Hepatocyte (in vitro differentiated cells): ENCODE results near the gene NR1I2. TPM values are rescaled to one million over a fixed set of nuclear protein-coding genes. Genes with fewer than 3 reads are reported as not detected.

Source experiments
- DNase-seq: peaks from one replicate; pipeline ENCODE4 v3.0.0-alpha.2; 2016; ENCODE audit warnings: low spot score
- H2AFZ ChIP-seq: fragments of 200-600 bp; sonication (generic); 2 replicates; pipeline ENCODE4 v1.6.0; 2016; ENCODE audit warnings: antibody characterized with exemption, mild to moderate bottlenecking
- H3K27ac ChIP-seq: fragments of 200-600 bp; sonication (generic); 2 replicates; pipeline ENCODE4 v1.5.1; 2016; ENCODE audit warnings: mild to moderate bottlenecking
- H3K27me3 ChIP-seq: fragments of 200-600 bp; sonication (generic); 2 replicates; pipeline ENCODE4 v1.6.1; 2016
- H3K36me3 ChIP-seq: fragments of 200-600 bp; sonication (generic); replicated peaks from 2 replicates; pipeline ENCODE4 v1.5.1; 2016; ENCODE audit warnings: low read depth; ENCODE audit not compliant: insufficient read depth
- H3K4me1 ChIP-seq: fragments of 200-600 bp; sonication (generic); 2 replicates; pipeline ENCODE4 v1.5.1; 2016; ENCODE audit warnings: mild to moderate bottlenecking, moderate library complexity; ENCODE audit not compliant: insufficient read depth
- H3K4me2 ChIP-seq: fragments of 200-600 bp; sonication (generic); 2 replicates; pipeline ENCODE4 v1.6.0; 2016
- H3K4me3 ChIP-seq: fragments of 200-600 bp; sonication (generic); 2 replicates; pipeline ENCODE4 v1.5.1; 2016; ENCODE audit warnings: mild to moderate bottlenecking
- H3K79me2 ChIP-seq: fragments of 200-600 bp; sonication (generic); 2 replicates; pipeline ENCODE4 v1.6.0; 2017; ENCODE audit warnings: mild to moderate bottlenecking
- H3K9me2 ChIP-seq: fragments of 200-600 bp; sonication (generic); replicated peaks from 2 replicates; pipeline ENCODE4 v1.6.0; 2017; ENCODE audit warnings: mild to moderate bottlenecking; ENCODE audit not compliant: insufficient read depth
- H3K9me3 ChIP-seq: fragments of 200-600 bp; sonication (generic); 2 replicates; pipeline ENCODE4 v1.5.1; 2016; ENCODE audit warnings: low read depth, mild to moderate bottlenecking
- H4K20me1 ChIP-seq: fragments of 200-600 bp; sonication (generic); 2 replicates; pipeline ENCODE4 v1.6.0; 2016; ENCODE audit warnings: mild to moderate bottlenecking; ENCODE audit not compliant: insufficient read depth, poor library complexity, severe bottlenecking
- CTCF ChIP-seq: fragments of 200-600 bp; sonication (generic); IDR thresholded peaks from 2 replicates; pipeline ENCODE4 v1.5.1; 2016; ENCODE audit warnings: antibody characterized with exemption, mild to moderate bottlenecking; ENCODE audit not compliant: poor library complexity
- EZH2 ChIP-seq: fragments of 200-600 bp; sonication (generic); IDR thresholded peaks from 2 replicates; pipeline ENCODE4 v1.6.1; 2016; ENCODE audit warnings: antibody characterized with exemption, mild to moderate bottlenecking, borderline replicate concordance
- EZH2phosphoT487 ChIP-seq: fragments of 200-600 bp; sonication (generic); IDR thresholded peaks from one replicate; pipeline ENCODE4 v1.6.1; 2018; ENCODE audit warnings: antibody characterized with exemption, mild to moderate bottlenecking, low read depth, moderate library complexity; ENCODE audit not compliant: unreplicated experiment, severe bottlenecking
- WGBS: methylation state at CpG from one replicate; pipeline ENCODE4 v1.1.6; 2016; ENCODE audit warnings: low lambda C conversion rate; ENCODE audit errors: missing lambda C conversion rate; 5-methylcytosine and 5-hydroxymethylcytosine counted together
- polyA plus RNA-seq: library from polyadenylated mRNA; unstranded; fragments of >200 nt; fragmentation: Nextera tagmentation; extraction: Ambion mirVana; gene quantifications from 2 replicates; pipeline ENCODE4 v1.2.1, GENCODE V29; 2016
- total RNA-seq: library from RNA; depleted of rRNA; stranded (reverse); fragments of >200 nt; gene quantifications from 2 replicates; pipeline ENCODE4 v1.2.3, GENCODE V29; 2014

NR1I2 gene
- total and polyA plus RNA-seq, 2 experiments from 2014 or later, result 5.0 to 7.0 TPM

- Histone ChIP-seq H3K4me2 (no peak overlapping the region), H3K27ac (no peak overlapping the region), H4K20me1 (no peaks in the 10 kb centered on the region), H3K4me3 (no peak overlapping the region), H3K4me1 (no peaks in the 10 kb centered on the region), H3K79me2 (peaks cover 19% of the 10 kb centered on the region), H2AFZ (no peak overlapping the region), H3K9me2 (no peaks in the 10 kb centered on the region), H3K9me3 (no peaks in the 10 kb centered on the region), H3K27me3 (no peaks in the 10 kb centered on the region), H3K36me3 (no peaks in the 10 kb centered on the region)
- 70% methylated on average over 2 of the region's 2 CpGs for WGBS
- no peak for TF ChIP-seq CTCF
- no peak for TF ChIP-seq EZH2phosphoT487
- no peak for TF ChIP-seq EZH2
- no peak for DNase-seq
These were observed 60.0 kb downstream of the NR1I2 start for GRCh38 chr3:119841808-119842471.

- no peaks in the 10 kb centered on the region for H4K20me1 ChIP-seq
- no peaks in the 10 kb centered on the region for H3K36me3 ChIP-seq
- no peaks in the 10 kb centered on the region for H3K9me2 ChIP-seq
- no peak overlapping the region for H2AFZ ChIP-seq
- no peaks in the 10 kb centered on the region for H3K27me3 ChIP-seq
- no peak for DNase-seq
- H3K4me3 ChIP-seq, result no peak overlapping the region
- TF ChIP-seq CTCF, result no peak
- TF ChIP-seq EZH2, result no peak
- no peak for TF ChIP-seq EZH2phosphoT487
- H3K79me2 ChIP-seq, result peaks cover 21% of the 10 kb centered on the region
- no peak overlapping the region for H3K4me2 ChIP-seq
- no peaks in the 10 kb centered on the region for H3K9me3 ChIP-seq
- WGBS, result 93% methylated on average over 2 of the region's 2 CpGs
- no peak overlapping the region for H3K27ac ChIP-seq
- no peaks in the 10 kb centered on the region for H3K4me1 ChIP-seq
These were observed 67.2 kb downstream of the NR1I2 start for GRCh38 chr3:119849126-119849525.

- no peaks in the 10 kb centered on the region for H3K9me3 ChIP-seq
- no peaks in the 10 kb centered on the region for H4K20me1 ChIP-seq
- H3K36me3 ChIP-seq, result no peaks in the 10 kb centered on the region
- no peaks in the 10 kb centered on the region for H3K4me1 ChIP-seq
- H2AFZ ChIP-seq, result no peak overlapping the region
- H3K27me3 ChIP-seq, result no peaks in the 10 kb centered on the region
- no peak for DNase-seq
- WGBS, result 99% methylated on average over 3 of the region's 3 CpGs
- no peak for TF ChIP-seq EZH2
- no peak for TF ChIP-seq EZH2phosphoT487
- TF ChIP-seq CTCF, result no peak
- H3K4me2 ChIP-seq, result no peak overlapping the region
- no peaks in the 10 kb centered on the region for H3K9me2 ChIP-seq
- H3K4me3 ChIP-seq, result no peak overlapping the region
- no peak overlapping the region for H3K27ac ChIP-seq
- no peaks in the 10 kb centered on the region for H3K79me2 ChIP-seq
These were observed 74.8 kb downstream of the NR1I2 start for GRCh38 chr3:119856695-119857094.

- Histone ChIP-seq H3K79me2 (no peaks in the 10 kb centered on the region), H3K36me3 (no peaks in the 10 kb centered on the region), H3K4me2 (no peak overlapping the region), H3K4me3 (no peak overlapping the region), H3K9me3 (no peaks in the 10 kb centered on the region), H4K20me1 (no peaks in the 10 kb centered on the region), H3K27ac (no peak overlapping the region), H3K27me3 (no peaks in the 10 kb centered on the region), H3K9me2 (no peaks in the 10 kb centered on the region), H3K4me1 (no peaks in the 10 kb centered on the region), H2AFZ (no peak overlapping the region)
- WGBS, result 95% methylated on average over 2 of the region's 2 CpGs
- TF ChIP-seq CTCF, result no peak
- no peak for TF ChIP-seq EZH2
- TF ChIP-seq EZH2phosphoT487, result no peak
- DNase-seq, result no peak
These were observed 77.1 kb downstream of the NR1I2 start for GRCh38 chr3:119858957-119859356.
